Measurements from ENCODE around the gene OR4D11. TPM values are rescaled to one million over a fixed set of nuclear protein-coding genes. Genes with fewer than 3 reads are reported as not detected.
"Not testable (repeated sequence)": the region's sequence is repeated elsewhere in the genome, so short reads cannot be mapped to it uniquely, and the experiment has no call there.

The OR4D11 gene
- total RNA-seq, 1 experiment from 2014 or later: not detected

DNA sequence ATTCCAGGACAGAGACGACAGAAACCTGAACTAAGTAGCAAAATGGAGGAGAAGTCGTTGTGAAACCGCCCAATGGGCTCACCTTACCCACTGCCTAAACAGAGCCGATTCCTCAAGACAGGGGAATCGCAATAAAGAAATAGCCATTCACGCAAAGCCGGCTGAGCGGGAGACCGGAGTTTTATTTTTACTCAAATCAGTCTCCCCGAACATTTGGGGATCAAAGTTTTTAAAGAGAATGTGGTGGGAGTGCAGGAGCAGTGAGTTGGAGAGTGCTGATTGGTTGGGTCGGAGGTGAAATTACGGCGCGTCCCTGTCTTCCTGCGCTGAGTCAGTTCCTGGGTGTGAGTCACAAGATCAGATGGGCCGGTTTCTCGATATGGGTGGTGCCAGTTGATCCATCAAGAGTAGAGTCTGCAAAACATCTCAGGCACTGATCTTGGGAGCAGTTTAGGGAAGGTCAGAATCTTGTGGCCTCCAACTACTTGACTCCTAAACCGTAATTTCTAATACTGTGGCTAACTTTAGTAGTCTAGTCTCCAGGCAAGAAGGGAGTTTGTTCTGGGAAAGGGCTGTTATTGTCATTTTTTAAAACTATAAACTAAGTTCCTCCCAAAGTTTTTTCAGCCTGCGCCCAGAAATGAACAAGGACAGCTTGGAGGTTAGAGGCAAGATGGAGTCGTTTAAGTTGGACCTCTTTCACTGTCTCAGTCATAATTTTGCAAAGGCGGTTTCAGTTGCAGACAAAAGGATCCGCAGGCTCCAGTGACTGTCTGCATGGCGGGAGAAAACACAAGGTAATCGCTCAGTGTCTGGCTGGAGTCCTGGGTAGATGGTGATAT is 42.0 kb downstream of the OR4D11 start:
- no peaks in the 10 kb centered on the region for H3K27me3 ChIP-seq (ENCODE audit: insufficient read depth, low read length)
- TF ChIP-seq, protein P1, sequence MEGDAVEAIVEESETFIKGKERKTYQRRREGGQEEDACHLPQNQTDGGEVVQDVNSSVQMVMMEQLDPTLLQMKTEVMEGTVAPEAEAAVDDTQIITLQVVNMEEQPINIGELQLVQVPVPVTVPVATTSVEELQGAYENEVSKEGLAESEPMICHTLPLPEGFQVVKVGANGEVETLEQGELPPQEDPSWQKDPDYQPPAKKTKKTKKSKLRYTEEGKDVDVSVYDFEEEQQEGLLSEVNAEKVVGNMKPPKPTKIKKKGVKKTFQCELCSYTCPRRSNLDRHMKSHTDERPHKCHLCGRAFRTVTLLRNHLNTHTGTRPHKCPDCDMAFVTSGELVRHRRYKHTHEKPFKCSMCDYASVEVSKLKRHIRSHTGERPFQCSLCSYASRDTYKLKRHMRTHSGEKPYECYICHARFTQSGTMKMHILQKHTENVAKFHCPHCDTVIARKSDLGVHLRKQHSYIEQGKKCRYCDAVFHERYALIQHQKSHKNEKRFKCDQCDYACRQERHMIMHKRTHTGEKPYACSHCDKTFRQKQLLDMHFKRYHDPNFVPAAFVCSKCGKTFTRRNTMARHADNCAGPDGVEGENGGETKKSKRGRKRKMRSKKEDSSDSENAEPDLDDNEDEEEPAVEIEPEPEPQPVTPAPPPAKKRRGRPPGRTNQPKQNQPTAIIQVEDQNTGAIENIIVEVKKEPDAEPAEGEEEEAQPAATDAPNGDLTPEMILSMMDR (conservative IDR thresholded peaks at IDR 0.05): no peak
- no peaks in the 10 kb centered on the region for H3K79me1 ChIP-seq (ENCODE audit: insufficient read depth, low read depth, low read length, poor library complexity, severe bottlenecking)
- no peak overlapping the region for H3K23ac ChIP-seq (ENCODE audit: insufficient read length, low read depth, low read length)
- peak overlapping the region; percentile 29 for H2BK120ac ChIP-seq (ENCODE audit: low read depth, low read length, poor library complexity, severe bottlenecking)
- no peak overlapping the region for H2BK5ac ChIP-seq (ENCODE audit: insufficient read length, low read length)
- H2BK12ac ChIP-seq (ENCODE audit: insufficient read length, low read depth, low read length): no peak overlapping the region
- H3K27ac Mint-ChIP-seq: peak overlapping the region in 1 of 3 experiments; percentile 37; a peak in 3 of 7 replicates
- WGBS (ENCODE audit: extremely low coverage, insufficient read length, low lambda C conversion rate): no CpG with 5 or more reads among the region's 24 CpGs
- H3K4me1 Mint-ChIP-seq: peaks cover 20 to 27% of the 10 kb centered on the region in 2 experiments
- H2BK20ac ChIP-seq (ENCODE audit: low read depth, low read length, poor library complexity, severe bottlenecking): no peak overlapping the region
- H3K4me3 Mint-ChIP-seq: no peak overlapping the region
- H4K20me1 ChIP-seq (ENCODE audit: control insufficient read depth, insufficient read depth, insufficient read length): no peaks in the 10 kb centered on the region
- peaks cover 3% of the 10 kb centered on the region; the same call in 1 of the 2 replicates for H3K4me1 ChIP-seq (ENCODE audit: insufficient read depth, low read length)
- no peak overlapping the region for H4K5ac ChIP-seq (ENCODE audit: insufficient read length, low read depth, low read length)
- H3K56ac ChIP-seq (ENCODE audit: insufficient read length, low read depth, low read length): no peak overlapping the region
- H3K9me3 Mint-ChIP-seq: peaks cover 0 to under 1% of the 10 kb centered on the region in 2 experiments; a peak in 1 of 5 replicates
- H3K23me2 ChIP-seq (ENCODE audit: insufficient read length, low read depth, low read length, poor library complexity, severe bottlenecking): peaks cover 3% of the 10 kb centered on the region
- no peak overlapping the region for H3K14ac ChIP-seq (ENCODE audit: insufficient read depth, low read length)
- no peak overlapping the region for H3K9ac ChIP-seq (ENCODE audit: extremely low read depth, insufficient read length, low read length)
- H2BK15ac ChIP-seq (ENCODE audit: low read depth, low read length): no peak overlapping the region
- no peak overlapping the region for H3K18ac ChIP-seq (ENCODE audit: insufficient read length, low read depth, low read length)
- H3K9me3 ChIP-seq (ENCODE audit: control insufficient read depth, low read depth, low read length): no peaks in the 10 kb centered on the region
- DNase-seq: peak; percentile 47
- no peak overlapping the region for H2AK5ac ChIP-seq (ENCODE audit: insufficient read length, low read length)
- no peaks in the 10 kb centered on the region; a peak in 1 of 7 replicates for H3K36me3 Mint-ChIP-seq (ENCODE audit: insufficient read depth in 1 of 3, low read depth in 3 of 3)
- no peak overlapping the region for H3K4me2 ChIP-seq (ENCODE audit: insufficient read depth, insufficient read length, low read length)
- H3K4ac ChIP-seq (ENCODE audit: low read depth, low read length): no peak overlapping the region
- no peaks in the 10 kb centered on the region; the same call in 1 of the 2 replicates for H3K27me3 Mint-ChIP-seq (ENCODE audit: low read depth)
- H4K8ac ChIP-seq (replicated peaks; ENCODE audit: insufficient read length, low read depth, low read length): no peak overlapping the region
- no peak overlapping the region for H2AFZ ChIP-seq (ENCODE audit: low read length)
- H3K27ac ChIP-seq (ENCODE audit: insufficient read length, low read depth, low read length): no peak overlapping the region
- H4K91ac ChIP-seq (ENCODE audit: insufficient read length, low read depth, low read length): no peak overlapping the region
- H3K79me2 ChIP-seq (ENCODE audit: insufficient read depth, low read length): no peaks in the 10 kb centered on the region
- H3T11ph ChIP-seq (ENCODE audit: low read length): no peak overlapping the region

- not testable (repeated sequence) for H2BK20ac ChIP-seq (ENCODE audit: low read depth, low read length, poor library complexity, severe bottlenecking); H3K27me3 Mint-ChIP-seq (ENCODE audit: low read depth); H3K23me2 ChIP-seq (ENCODE audit: insufficient read length, low read depth, low read length, poor library complexity, severe bottlenecking); H3K4me1 ChIP-seq (ENCODE audit: insufficient read depth, low read length); H3K23ac ChIP-seq (ENCODE audit: insufficient read length, low read depth, low read length); H4K91ac ChIP-seq (ENCODE audit: insufficient read length, low read depth, low read length); H3K9me3 Mint-ChIP-seq; H3K4me2 ChIP-seq (ENCODE audit: insufficient read depth, insufficient read length, low read length); H3T11ph ChIP-seq (ENCODE audit: low read length); H4K20me1 ChIP-seq (ENCODE audit: control insufficient read depth, insufficient read depth, insufficient read length); H3K27ac ChIP-seq (ENCODE audit: insufficient read length, low read depth, low read length); H2BK15ac ChIP-seq (ENCODE audit: low read depth, low read length); H4K5ac ChIP-seq (ENCODE audit: insufficient read length, low read depth, low read length); H2BK120ac ChIP-seq (ENCODE audit: low read depth, low read length, poor library complexity, severe bottlenecking); H3K79me2 ChIP-seq (ENCODE audit: insufficient read depth, low read length); H2AK5ac ChIP-seq (ENCODE audit: insufficient read length, low read length); H2BK5ac ChIP-seq (ENCODE audit: insufficient read length, low read length); H3K9ac ChIP-seq (ENCODE audit: extremely low read depth, insufficient read length, low read length); H3K79me1 ChIP-seq (ENCODE audit: insufficient read depth, low read depth, low read length, poor library complexity, severe bottlenecking); H2AFZ ChIP-seq (ENCODE audit: low read length); H4K8ac ChIP-seq (replicated peaks; ENCODE audit: insufficient read length, low read depth, low read length); H3K27me3 ChIP-seq (ENCODE audit: insufficient read depth, low read length); H3K36me3 Mint-ChIP-seq (ENCODE audit: insufficient read depth in 1 of 3, low read depth in 3 of 3); H2BK12ac ChIP-seq (ENCODE audit: insufficient read length, low read depth, low read length); H3K9me3 ChIP-seq (ENCODE audit: control insufficient read depth, low read depth, low read length); H3K18ac ChIP-seq (ENCODE audit: insufficient read length, low read depth, low read length); H3K14ac ChIP-seq (ENCODE audit: insufficient read depth, low read length); H3K56ac ChIP-seq (ENCODE audit: insufficient read length, low read depth, low read length); H3K4ac ChIP-seq (ENCODE audit: low read depth, low read length)
- H3K4me1 Mint-ChIP-seq: peaks cover 21 to 29% of the 10 kb centered on the region in 2 experiments
- peak overlapping the region in 1 of 2 experiments; percentile 63; a peak in 2 of 5 replicates for H3K4me3 Mint-ChIP-seq
- WGBS (ENCODE audit: extremely low coverage, insufficient read length, low lambda C conversion rate): no CpG with 5 or more reads among the region's 5 CpGs
- peak overlapping the region in 2 of 3 experiments; percentile 41 to 68; a peak in 2 of 7 replicates for H3K27ac Mint-ChIP-seq
- peak; percentile 25 for DNase-seq
Observed at GRCh38 chr11:59547605-59548308, 44.4 kb downstream of the OR4D11 start.
